K562 (cell line): ENCODE data around the gene AHSA1.

Source experiments
- CBFB ChIP-seq: sonication (generic); formaldehyde crosslinking; IDR thresholded peaks from 2 replicates; pipeline ENCODE4 v1.4.0; 2020; ENCODE audit warnings: mild to moderate bottlenecking, missing genetic modification reagents
- EZH2 ChIP-seq: IDR thresholded peaks from 2 replicates; pipeline ENCODE4 v1.6.1; 2012; ENCODE audit warnings: low read depth, mild to moderate bottlenecking, inconsistent platforms, low read length, borderline replicate concordance
- MTA3 ChIP-seq: fragments of 450-650 bp; formaldehyde crosslinking; IDR thresholded peaks from 2 replicates; pipeline ENCODE4 v1.6.1; 2017; ENCODE audit warnings: mild to moderate bottlenecking, borderline replicate concordance
- ZBTB17 ChIP-seq: fragments of 450-650 bp; formaldehyde crosslinking; IDR thresholded peaks from 2 replicates; pipeline ENCODE4 v1.4.0; 2020; ENCODE audit warnings: mild to moderate bottlenecking
- ZNF274 ChIP-seq: IDR thresholded peaks from 2 replicates; pipeline ENCODE4 v1.6.1; 2011; ENCODE audit warnings: low read depth, mild to moderate bottlenecking, low read length, moderate library complexity, borderline replicate concordance
- ZNF717 ChIP-seq: fragments of 250-450 bp; sonication (Bioruptor Pico); IDR thresholded peaks from 2 replicates; pipeline ENCODE4 v1.5.0; 2021
- TF ChIP-seq, protein P1 (sequence below), 3 experiments: IDR thresholded peaks in 2 of 3; conservative IDR thresholded peaks in 1 of 3; 2 replicates each; pipeline ENCODE4 v1.5.1; 2011 to 2012; ENCODE audit warnings: low read length in 3 of 3, mild to moderate bottlenecking in 3 of 3, control low read depth in 2 of 3, improper control_type of control experiment in 1 of 3, inconsistent platforms in 1 of 3, low read depth in 1 of 3, mixed read lengths in 1 of 3, moderate library complexity in 1 of 3; ENCODE audit not compliant: insufficient read depth in 2 of 3
- TF ChIP-seq, protein P2 (sequence below), 2 experiments: fragments of 450-650 bp; formaldehyde crosslinking in 1 of 2; IDR thresholded peaks; 2 replicates each; pipeline versions ENCODE4 v1.4.0 to v1.6.1; 2014 to 2020; ENCODE audit warnings: mild to moderate bottlenecking in 2 of 2, borderline replicate concordance in 1 of 2, low read depth in 1 of 2
- TF ChIP-seq, protein P3 (sequence below): fragments of 250-450 bp; sonication (Bioruptor Pico); IDR thresholded peaks from 2 replicates; pipeline ENCODE4 v1.5.0; 2021

DNA sequence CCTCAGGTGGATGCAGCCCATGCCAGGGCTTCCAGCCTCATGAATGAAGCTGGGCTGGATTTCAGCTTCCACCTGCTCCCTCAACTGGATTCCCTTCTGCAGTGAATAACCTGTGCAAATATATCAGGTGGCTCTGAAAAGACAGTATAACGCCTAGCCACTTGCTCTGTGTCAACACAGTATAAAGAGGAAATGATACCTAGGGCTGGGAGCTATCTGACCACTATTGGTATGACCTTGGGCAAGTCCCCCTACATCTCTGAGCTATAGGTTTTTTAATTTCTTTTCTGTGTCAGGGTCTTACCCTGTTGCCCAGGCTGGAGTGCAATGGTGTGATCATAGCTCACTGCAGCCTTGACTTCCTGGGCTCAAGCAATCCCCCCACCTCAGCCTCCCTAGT is 20.9 kb downstream of the AHSA1 start:
- TF ChIP-seq MTA3 (no peak), CBFB (CRISPR knock-in tag) (no peak), ZNF274 (no peak), EZH2 (no peak), ZNF717 (CRISPR knock-in tag) (no peak), ZBTB17 (CRISPR knock-in tag) (no peak)
- TF ChIP-seq, protein P1, sequence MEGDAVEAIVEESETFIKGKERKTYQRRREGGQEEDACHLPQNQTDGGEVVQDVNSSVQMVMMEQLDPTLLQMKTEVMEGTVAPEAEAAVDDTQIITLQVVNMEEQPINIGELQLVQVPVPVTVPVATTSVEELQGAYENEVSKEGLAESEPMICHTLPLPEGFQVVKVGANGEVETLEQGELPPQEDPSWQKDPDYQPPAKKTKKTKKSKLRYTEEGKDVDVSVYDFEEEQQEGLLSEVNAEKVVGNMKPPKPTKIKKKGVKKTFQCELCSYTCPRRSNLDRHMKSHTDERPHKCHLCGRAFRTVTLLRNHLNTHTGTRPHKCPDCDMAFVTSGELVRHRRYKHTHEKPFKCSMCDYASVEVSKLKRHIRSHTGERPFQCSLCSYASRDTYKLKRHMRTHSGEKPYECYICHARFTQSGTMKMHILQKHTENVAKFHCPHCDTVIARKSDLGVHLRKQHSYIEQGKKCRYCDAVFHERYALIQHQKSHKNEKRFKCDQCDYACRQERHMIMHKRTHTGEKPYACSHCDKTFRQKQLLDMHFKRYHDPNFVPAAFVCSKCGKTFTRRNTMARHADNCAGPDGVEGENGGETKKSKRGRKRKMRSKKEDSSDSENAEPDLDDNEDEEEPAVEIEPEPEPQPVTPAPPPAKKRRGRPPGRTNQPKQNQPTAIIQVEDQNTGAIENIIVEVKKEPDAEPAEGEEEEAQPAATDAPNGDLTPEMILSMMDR (IDR thresholded peaks at IDR 0.05 in 2 of 3, conservative IDR thresholded peaks at IDR 0.05 in 1 of 3; ENCODE audit: insufficient read depth in 2 of 3, low read depth in 1 of 3, low read length in 3 of 3) = no peak
- TF ChIP-seq, protein P2, sequence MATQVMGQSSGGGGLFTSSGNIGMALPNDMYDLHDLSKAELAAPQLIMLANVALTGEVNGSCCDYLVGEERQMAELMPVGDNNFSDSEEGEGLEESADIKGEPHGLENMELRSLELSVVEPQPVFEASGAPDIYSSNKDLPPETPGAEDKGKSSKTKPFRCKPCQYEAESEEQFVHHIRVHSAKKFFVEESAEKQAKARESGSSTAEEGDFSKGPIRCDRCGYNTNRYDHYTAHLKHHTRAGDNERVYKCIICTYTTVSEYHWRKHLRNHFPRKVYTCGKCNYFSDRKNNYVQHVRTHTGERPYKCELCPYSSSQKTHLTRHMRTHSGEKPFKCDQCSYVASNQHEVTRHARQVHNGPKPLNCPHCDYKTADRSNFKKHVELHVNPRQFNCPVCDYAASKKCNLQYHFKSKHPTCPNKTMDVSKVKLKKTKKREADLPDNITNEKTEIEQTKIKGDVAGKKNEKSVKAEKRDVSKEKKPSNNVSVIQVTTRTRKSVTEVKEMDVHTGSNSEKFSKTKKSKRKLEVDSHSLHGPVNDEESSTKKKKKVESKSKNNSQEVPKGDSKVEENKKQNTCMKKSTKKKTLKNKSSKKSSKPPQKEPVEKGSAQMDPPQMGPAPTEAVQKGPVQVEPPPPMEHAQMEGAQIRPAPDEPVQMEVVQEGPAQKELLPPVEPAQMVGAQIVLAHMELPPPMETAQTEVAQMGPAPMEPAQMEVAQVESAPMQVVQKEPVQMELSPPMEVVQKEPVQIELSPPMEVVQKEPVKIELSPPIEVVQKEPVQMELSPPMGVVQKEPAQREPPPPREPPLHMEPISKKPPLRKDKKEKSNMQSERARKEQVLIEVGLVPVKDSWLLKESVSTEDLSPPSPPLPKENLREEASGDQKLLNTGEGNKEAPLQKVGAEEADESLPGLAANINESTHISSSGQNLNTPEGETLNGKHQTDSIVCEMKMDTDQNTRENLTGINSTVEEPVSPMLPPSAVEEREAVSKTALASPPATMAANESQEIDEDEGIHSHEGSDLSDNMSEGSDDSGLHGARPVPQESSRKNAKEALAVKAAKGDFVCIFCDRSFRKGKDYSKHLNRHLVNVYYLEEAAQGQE (IDR thresholded peaks at IDR 0.05; ENCODE audit: borderline replicate concordance) = no peak
- TF ChIP-seq, protein P2 (CRISPR knock-in tag; IDR thresholded peaks at IDR 0.05; ENCODE audit: low read depth) = no peak
- TF ChIP-seq, protein P3, sequence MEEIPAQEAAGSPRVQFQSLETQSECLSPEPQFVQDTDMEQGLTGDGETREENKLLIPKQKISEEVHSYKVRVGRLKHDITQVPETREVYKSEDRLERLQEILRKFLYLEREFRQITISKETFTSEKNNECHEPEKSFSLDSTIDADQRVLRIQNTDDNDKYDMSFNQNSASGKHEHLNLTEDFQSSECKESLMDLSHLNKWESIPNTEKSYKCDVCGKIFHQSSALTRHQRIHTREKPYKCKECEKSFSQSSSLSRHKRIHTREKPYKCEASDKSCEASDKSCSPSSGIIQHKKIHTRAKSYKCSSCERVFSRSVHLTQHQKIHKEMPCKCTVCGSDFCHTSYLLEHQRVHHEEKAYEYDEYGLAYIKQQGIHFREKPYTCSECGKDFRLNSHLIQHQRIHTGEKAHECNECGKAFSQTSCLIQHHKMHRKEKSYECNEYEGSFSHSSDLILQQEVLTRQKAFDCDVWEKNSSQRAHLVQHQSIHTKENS (CRISPR knock-in tag) = no peak
